ENCODE data around the gene C19orf25. TPM values are rescaled to one million over a fixed set of nuclear protein-coding genes. Genes with fewer than 3 reads are reported as not detected.

Gene C19orf25
- total and polyA plus RNA-seq, 10 of the 15 experiments (the other 5 are each of a cell fraction or from before 2014, with no cell fraction given), result 1.2 to 67.0 (median 25.6) TPM

DNA sequence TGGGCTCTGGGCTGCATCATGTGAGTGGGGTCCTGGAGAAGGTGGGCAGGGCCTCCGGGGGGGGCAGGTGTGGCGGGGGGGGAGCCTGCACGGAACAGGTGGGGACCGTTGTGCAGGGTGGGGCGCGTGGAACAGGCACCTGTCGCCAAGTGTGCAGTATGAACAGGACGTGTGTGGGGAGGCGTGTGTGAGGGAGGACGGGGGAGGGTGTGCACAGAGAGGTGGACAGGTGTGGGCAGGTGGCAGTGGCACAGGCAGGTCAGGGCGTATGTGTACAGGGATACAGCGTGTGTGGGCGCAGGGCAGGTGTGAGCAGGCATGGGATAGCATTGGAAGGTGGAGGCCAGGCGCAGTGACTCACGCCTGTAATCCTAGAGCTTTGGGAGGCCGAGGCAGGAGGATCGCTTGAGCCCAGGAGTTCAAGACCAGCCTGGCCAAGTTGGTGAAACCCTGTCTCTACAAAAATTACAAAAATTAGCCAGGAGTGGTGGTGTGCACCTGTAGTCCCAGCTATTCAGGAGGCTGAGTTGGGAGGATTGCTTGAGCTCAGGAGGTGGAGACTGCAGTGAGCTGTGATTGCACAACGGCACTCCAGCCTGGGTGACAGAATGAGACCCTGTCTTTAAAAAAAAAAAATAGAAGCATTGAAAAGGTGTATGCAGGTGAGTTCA, 48.1 kb upstream of the C19orf25 start (continued):
- TF ChIP-seq, protein P1, sequence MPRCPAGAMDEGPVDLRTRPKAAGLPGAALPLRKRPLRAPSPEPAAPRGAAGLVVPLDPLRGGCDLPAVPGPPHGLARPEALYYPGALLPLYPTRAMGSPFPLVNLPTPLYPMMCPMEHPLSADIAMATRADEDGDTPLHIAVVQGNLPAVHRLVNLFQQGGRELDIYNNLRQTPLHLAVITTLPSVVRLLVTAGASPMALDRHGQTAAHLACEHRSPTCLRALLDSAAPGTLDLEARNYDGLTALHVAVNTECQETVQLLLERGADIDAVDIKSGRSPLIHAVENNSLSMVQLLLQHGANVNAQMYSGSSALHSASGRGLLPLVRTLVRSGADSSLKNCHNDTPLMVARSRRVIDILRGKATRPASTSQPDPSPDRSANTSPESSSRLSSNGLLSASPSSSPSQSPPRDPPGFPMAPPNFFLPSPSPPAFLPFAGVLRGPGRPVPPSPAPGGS (IDR thresholded peaks at IDR 0.05; ENCODE audit: borderline replicate concordance, insufficient read depth, low read depth, low read length, poor library complexity, severe bottlenecking), result no peak
- TF ChIP-seq CHD4 (IDR thresholded peaks at IDR 0.05) (no peak), PML (IDR thresholded peaks at IDR 0.05; ENCODE audit: low read length) (no peak), EED (IDR thresholded peaks at IDR 0.05; ENCODE audit: low read depth) (no peak)

- RAD21 ChIA-PET (ENCODE audit: unreplicated experiment), result no interaction called here
- H3K4me1 ChIP-seq (ENCODE audit: control insufficient read depth, insufficient read depth, low read length), result no peaks in the 10 kb centered on the region
- H3K27ac ChIP-seq (ENCODE audit: control insufficient read depth, insufficient read depth), result no peak overlapping the region
- BruUV-seq (replicated peaks), result no TSS peak
- no peaks in the 10 kb centered on the region for H3K9me3 ChIP-seq (replicated peaks; ENCODE audit: control insufficient read depth, insufficient read depth, low read length)
- H3K79me2 ChIP-seq (ENCODE audit: control insufficient read depth, insufficient read depth, low read length), result no peaks in the 10 kb centered on the region
- no peaks in the 10 kb centered on the region for H4K20me1 ChIP-seq (ENCODE audit: control insufficient read depth, insufficient read depth)
- intact Hi-C loops (cut with micrococcal nuclease; ENCODE audit: unreplicated experiment) (no loop called here), in situ Hi-C loops (cut with MboI) (no loop called here)
- no peaks in the 10 kb centered on the region for H3K36me3 ChIP-seq (ENCODE audit: control insufficient read depth in 2 of 2, insufficient read depth in 2 of 2, low read length in 1 of 2)
- FAIRE-seq (no peak), DNase-seq (ENCODE audit: low read depth, low spot score) (no peak), ATAC-seq (no peak)
- POLR2A ChIA-PET, result no interaction called here
- WGBS (ENCODE audit: insufficient coverage, insufficient replicate concordance, low lambda C conversion rate, missing lambda C conversion rate), result 61% methylated on average over 32 of the region's 33 CpGs
- H3K27me3 ChIP-seq (replicated peaks in 1 of 2; ENCODE audit: control insufficient read depth in 2 of 2, insufficient read depth in 2 of 2, low read length in 1 of 2), result peaks cover 0 to 2% of the 10 kb centered on the region in 2 experiments; a peak in 3 of 4 replicates
- CTCF ChIA-PET, result no interaction called here
- no peak overlapping the region for H3K4me3 ChIP-seq
- SMC1A ChIA-PET (ENCODE audit: uncharacterized antibody, unreplicated experiment), result no interaction called here
- no peak overlapping the region for H3K4me2 ChIP-seq (ENCODE audit: control insufficient read depth, insufficient read depth)
- no peak overlapping the region for H2AFZ ChIP-seq (ENCODE audit: control insufficient read depth, low read depth, low read length)
- H3K9ac ChIP-seq (ENCODE audit: control insufficient read depth, insufficient read depth, low read length), result no peak overlapping the region
- TF ChIP-seq POLR2AphosphoS2 (IDR thresholded peaks at IDR 0.05; ENCODE audit: low read depth, low read length) (no peak), IKZF1 (conservative IDR thresholded peaks at IDR 0.05) (no peak), RB1 (IDR thresholded peaks at IDR 0.05; ENCODE audit: borderline replicate concordance) (no peak), FOXM1 (IDR thresholded peaks at IDR 0.05; ENCODE audit: low read depth, low read length) (no peak), CHD2 (IDR thresholded peaks at IDR 0.05; ENCODE audit: borderline replicate concordance, low read depth, low read length) (no peak), NR2C2 (IDR thresholded peaks at IDR 0.05; ENCODE audit: borderline replicate concordance, control insufficient read depth, insufficient read length, low read depth) (no peak), MYB (IDR thresholded peaks at IDR 0.05; ENCODE audit: borderline replicate concordance, low read depth, low read length) (no peak), SUZ12 (IDR thresholded peaks at IDR 0.05; ENCODE audit: unreplicated experiment) (no peak), ZNF622 (IDR thresholded peaks at IDR 0.05) (no peak), CREB1 (IDR thresholded peaks at IDR 0.05; ENCODE audit: low read depth) (no peak), KAT2A (conservative IDR thresholded peaks at IDR 0.05; ENCODE audit: control insufficient read depth, low read depth, low read length) (no peak), PML (IDR thresholded peaks at IDR 0.05; ENCODE audit: low read length) (no peak), MYC (IDR thresholded peaks at IDR 0.05; ENCODE audit: insufficient read depth, insufficient read length, insufficient replicate concordance, low read length, severe bottlenecking) (no peak)
- TF ChIP-seq, protein P2, sequence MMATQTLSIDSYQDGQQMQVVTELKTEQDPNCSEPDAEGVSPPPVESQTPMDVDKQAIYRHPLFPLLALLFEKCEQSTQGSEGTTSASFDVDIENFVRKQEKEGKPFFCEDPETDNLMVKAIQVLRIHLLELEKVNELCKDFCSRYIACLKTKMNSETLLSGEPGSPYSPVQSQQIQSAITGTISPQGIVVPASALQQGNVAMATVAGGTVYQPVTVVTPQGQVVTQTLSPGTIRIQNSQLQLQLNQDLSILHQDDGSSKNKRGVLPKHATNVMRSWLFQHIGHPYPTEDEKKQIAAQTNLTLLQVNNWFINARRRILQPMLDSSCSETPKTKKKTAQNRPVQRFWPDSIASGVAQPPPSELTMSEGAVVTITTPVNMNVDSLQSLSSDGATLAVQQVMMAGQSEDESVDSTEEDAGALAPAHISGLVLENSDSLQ (IDR thresholded peaks at IDR 0.05), result no peak
These were observed 47.2 kb upstream of the C19orf25 start for GRCh38 chr19:1526066-1526778.

All from GM12878 (cell line).